Motor neuron (in vitro differentiated cells): Measurements from ENCODE around the gene POLD3. TPM values are rescaled to one million over a fixed set of nuclear protein-coding genes. Genes with fewer than 3 reads are reported as not detected.

Source experiments
- ATAC-seq, 8 experiments: fragments of 200-7000 bp; cut with Tn5 transposase; replicated peaks in 6 of 8; 2 replicates each; pipeline ENCODE4 v1.8.0; 2021; ENCODE audit warnings: mild to moderate bottlenecking in 8 of 8, moderate library complexity in 8 of 8
- H3K27ac ChIP-seq, 2 donors: fragments of 250-450 bp; sonication (Bioruptor Pico); 2 replicates each; pipeline ENCODE4 v1.9.0; 2021; ENCODE audit warnings: antibody characterized with exemption in 2 of 2, mild to moderate bottlenecking in 2 of 2, moderate library complexity in 1 of 2
- H3K4me1 ChIP-seq, 2 donors: fragments of 250-450 bp; sonication (Bioruptor Pico); replicated peaks in 1 of 2; 2 replicates each; pipeline ENCODE4 v1.6.1; 2021; ENCODE audit warnings: antibody characterized with exemption in 2 of 2, mild to moderate bottlenecking in 2 of 2, moderate library complexity in 1 of 2
- H3K4me3 ChIP-seq, 5 donors: fragments of 250-450 bp; sonication (Bioruptor Pico); 2 replicates each; pipeline ENCODE4 v1.9.0; 2021; ENCODE audit warnings: antibody characterized with exemption in 5 of 5, mild to moderate bottlenecking in 5 of 5, moderate library complexity in 4 of 5
- WGBS, 10 experiments: fragments of 450-650 bp; shearing (Covaris generic); methylation state at CpG; one replicate each; pipeline ENCODE4 v1.0.0; 2022; 5-methylcytosine and 5-hydroxymethylcytosine counted together
- in situ Hi-C, 9 experiments: fragments of 400-800 bp; cut with MboI; loops; one replicate each; pipeline ENCODE4 v1.15.0; 2021; ENCODE audit warnings: low sequenced_read_pairs in 9 of 9, low pct_unique_long_range_greater_than_20kb in 2 of 9; ENCODE audit not compliant: unreplicated experiment in 9 of 9
- total RNA-seq, 8 experiments: library from RNA; unstranded; fragments of 300-600 nt; gene quantifications; 2 replicates each; pipeline versions ENCODE4 v1.2.3 to v1.2.4, GENCODE V29; 2022

POLD3 gene
- total RNA-seq, 8 experiments from 2014 or later = 8.6 to 26.5 (median 15.5) TPM

- Histone ChIP-seq H3K4me3 (no peak overlapping the region), H3K27ac (no peak overlapping the region), H3K4me1 (no peaks in the 10 kb centered on the region)
- in situ Hi-C loops = no loop called here
- peak in 2 of 8 experiments; percentile 12 to 46 for ATAC-seq
- WGBS, 10 experiments = 73 to 100% (median 85%) methylated on average over 1 to 9 of the region's 12 CpGs; no CpG with 5 or more reads in 4 of the 10 experiments
Observed at GRCh38 chr11:74681686-74682651, 89.6 kb downstream of the POLD3 start.

GRCh38 chr11:74682731-74683278 lies 90.4 kb downstream of the POLD3 start:
- ATAC-seq = no peak
- Histone ChIP-seq H3K4me3 (no peak overlapping the region), H3K4me1 (no peaks in the 10 kb centered on the region), H3K27ac (no peak overlapping the region)
- WGBS, 10 experiments = 0 to 90% (median 80%) methylated on average over 1 to 9 of the region's 14 CpGs; no CpG with 5 or more reads in 3 of the 10 experiments
- in situ Hi-C loops = no loop called here

- peak; percentile 6 to 82 (median 68) for ATAC-seq
- Histone ChIP-seq H3K4me3 (peak overlapping the region in 4 of 5 donors; percentile 13 to 24 (median 17)), H3K27ac (no peak overlapping the region), H3K4me1 (no peaks in the 10 kb centered on the region)
- in situ Hi-C loops = no loop called here
- 0 to 60% (median 22%) methylated on average over 1 to 3 of the region's 59 CpGs; no CpG with 5 or more reads in 6 of the 10 experiments for WGBS, 10 experiments
Observed at GRCh38 chr11:74683279-74683871, 91.0 kb downstream of the POLD3 start.

GRCh38 chr11:74683941-74684481 lies 91.6 kb downstream of the POLD3 start:
- no peak overlapping the region for H3K27ac ChIP-seq
- H3K4me3 ChIP-seq = no peak overlapping the region
- H3K4me1 ChIP-seq = no peaks in the 10 kb centered on the region
- in situ Hi-C loops = no loop called here
- WGBS, 10 experiments = 40 to 100% (median 75%) methylated on average over 1 to 2 of the region's 12 CpGs; no CpG with 5 or more reads in 6 of the 10 experiments
- ATAC-seq = peak in 2 of 8 experiments; percentile 5 to 54

GRCh38 chr11:74684661-74685060 lies 92.3 kb downstream of the POLD3 start:
- Histone ChIP-seq H3K4me1 (no peaks in the 10 kb centered on the region), H3K4me3 (no peak overlapping the region), H3K27ac (no peak overlapping the region)
- in situ Hi-C loops = no loop called here
- 83% methylated on average over 1 of the region's 1 CpG; no CpG with 5 or more reads in 9 of the 10 experiments for WGBS, 10 experiments
- ATAC-seq = no peak

- ATAC-seq = no peak
- H3K4me3 ChIP-seq = no peak overlapping the region
- H3K27ac ChIP-seq = no peak overlapping the region
- H3K4me1 ChIP-seq = no peaks in the 10 kb centered on the region
- in situ Hi-C loops = no loop called here
Observed at GRCh38 chr11:74685338-74685737, 93.0 kb downstream of the POLD3 start.

- no peak overlapping the region for H3K4me3 ChIP-seq
- in situ Hi-C loops = no loop called here
- H3K4me1 ChIP-seq = no peaks in the 10 kb centered on the region
- no peak for ATAC-seq
- no peak overlapping the region for H3K27ac ChIP-seq
- WGBS, 10 experiments = 83 to 100% (median 90%) methylated on average over 1 to 3 of the region's 3 CpGs; no CpG with 5 or more reads in 3 of the 10 experiments
Observed at GRCh38 chr11:74685905-74686304, 93.5 kb downstream of the POLD3 start.

GRCh38 chr11:74686792-74687191 lies 94.4 kb downstream of the POLD3 start:
- ATAC-seq = peak in 2 of 8 experiments; percentile 54 to 55
- H3K4me1 ChIP-seq = no peaks in the 10 kb centered on the region
- no peak overlapping the region for H3K27ac ChIP-seq
- no peak overlapping the region for H3K4me3 ChIP-seq
- WGBS, 10 experiments = 50 to 100% (median 92%) methylated on average over 1 to 3 of the region's 4 CpGs; no CpG with 5 or more reads in 6 of the 10 experiments
- in situ Hi-C loops = no loop called here

GRCh38 chr11:74687237-74688023 lies 95.0 kb downstream of the POLD3 start:
- in situ Hi-C loops = no loop called here
- H3K4me1 ChIP-seq = no peaks in the 10 kb centered on the region
- 13 to 92% (median 54%) methylated on average over 1 to 6 of the region's 6 CpGs; no CpG with 5 or more reads in 2 of the 10 experiments for WGBS, 10 experiments
- peak; percentile 25 to 73 (median 52) for ATAC-seq
- no peak overlapping the region for H3K4me3 ChIP-seq
- H3K27ac ChIP-seq = no peak overlapping the region

- no peaks in the 10 kb centered on the region for H3K4me1 ChIP-seq
- 75 to 100% (median 93%) methylated on average over 1 to 4 of the region's 4 CpGs; no CpG with 5 or more reads in 4 of the 10 experiments for WGBS, 10 experiments
- peak in 1 of 8 experiments; percentile 6 for ATAC-seq
- H3K27ac ChIP-seq = no peak overlapping the region
- no peak overlapping the region for H3K4me3 ChIP-seq
- in situ Hi-C loops = no loop called here
Observed at GRCh38 chr11:74689666-74690065, 97.3 kb downstream of the POLD3 start.

GRCh38 chr11:74691755-74692154 lies 99.4 kb downstream of the POLD3 start:
- in situ Hi-C loops = no loop called here
- whole genome bisulfite sequencing, 10 experiments = 20 to 60% (median 52%) methylated on average over 1 to 3 of the region's 4 CpGs; no CpG with 5 or more reads in 7 of the 10 experiments
- Histone ChIP-seq H3K4me1 (no peaks in the 10 kb centered on the region), H3K4me3 (no peak overlapping the region), H3K27ac (no peak overlapping the region)
- no peak for ATAC-seq
